ENCODE measurements around the gene AK2.
"Not testable (repeated sequence)": the region's sequence is repeated elsewhere in the genome, so short reads cannot be mapped to it uniquely, and the experiment has no call there.

Gene AK2

GRCh38 chr1:33029921-33030320 is 6.8 kb downstream of the AK2 start:
- ATAC-seq (ENCODE audit: insufficient read depth, low read depth) (no peak), DNase-seq (no peak)
- H3K4me2 ChIP-seq (ENCODE audit: insufficient read depth, low read length) = no peak overlapping the region
- peaks cover 74% of the 10 kb centered on the region for H3K36me3 ChIP-seq (ENCODE audit: insufficient read depth, low read length)
- H3K9me3 ChIP-seq (ENCODE audit: insufficient read depth, low read length, severe bottlenecking) = no peaks in the 10 kb centered on the region
- H3K79me2 ChIP-seq (ENCODE audit: insufficient read depth, low read length) = peaks cover 94% of the 10 kb centered on the region
- no peak for TF ChIP-seq EZH2 (IDR thresholded peaks at IDR 0.05; ENCODE audit: borderline replicate concordance, low read depth, low read length, severe bottlenecking)
- no peak for TF ChIP-seq CTCF (IDR thresholded peaks at IDR 0.05; ENCODE audit: borderline replicate concordance, extremely low read depth, low read length, poor library complexity, severe bottlenecking)
- peaks cover 21% of the 10 kb centered on the region for H3K4me1 ChIP-seq (ENCODE audit: insufficient read depth, low read length)
- no peak overlapping the region for H2AFZ ChIP-seq (ENCODE audit: low read depth, low read length)
- H4K20me1 ChIP-seq (ENCODE audit: insufficient read depth, low read length) = peaks cover 75% of the 10 kb centered on the region
- H3K9ac ChIP-seq (ENCODE audit: low read depth, low read length) = no peak overlapping the region
- no peak overlapping the region for H3K27ac ChIP-seq (ENCODE audit: low read length)
- H3K27me3 ChIP-seq (ENCODE audit: insufficient read depth, low read length, poor library complexity) = no peaks in the 10 kb centered on the region
- H3K4me3 ChIP-seq (ENCODE audit: low read depth in 1 of 2, low read length in 2 of 2) = no peak overlapping the region

- H3K4me3 ChIP-seq (ENCODE audit: low read depth in 1 of 2, low read length in 2 of 2) = no peak overlapping the region
- peaks cover 14% of the 10 kb centered on the region; the same call in 1 of the 2 replicates for H3K4me1 ChIP-seq (ENCODE audit: insufficient read depth, low read length)
- no peak overlapping the region for H3K4me2 ChIP-seq (ENCODE audit: insufficient read depth, low read length)
- H2AFZ ChIP-seq (ENCODE audit: low read depth, low read length) = no peak overlapping the region
- peaks cover 94% of the 10 kb centered on the region for H3K79me2 ChIP-seq (ENCODE audit: insufficient read depth, low read length)
- H3K27ac ChIP-seq (ENCODE audit: low read length) = no peak overlapping the region
- H3K36me3 ChIP-seq (ENCODE audit: insufficient read depth, low read length) = peaks cover 74% of the 10 kb centered on the region
- H3K27me3 ChIP-seq (ENCODE audit: insufficient read depth, low read length, poor library complexity) = no peaks in the 10 kb centered on the region
- TF ChIP-seq EZH2 (IDR thresholded peaks at IDR 0.05; ENCODE audit: borderline replicate concordance, low read depth, low read length, severe bottlenecking) = no peak
- no peak for TF ChIP-seq CTCF (IDR thresholded peaks at IDR 0.05; ENCODE audit: borderline replicate concordance, extremely low read depth, low read length, poor library complexity, severe bottlenecking)
- H3K9ac ChIP-seq (ENCODE audit: low read depth, low read length) = no peak overlapping the region
- H4K20me1 ChIP-seq (ENCODE audit: insufficient read depth, low read length) = peaks cover 74% of the 10 kb centered on the region
- ATAC-seq (ENCODE audit: insufficient read depth, low read depth) = no peak
- no peak for DNase-seq
- H3K9me3 ChIP-seq (ENCODE audit: insufficient read depth, low read length, severe bottlenecking) = no peaks in the 10 kb centered on the region
Measured at GRCh38 chr1:33029209-33029608, 7.5 kb downstream of the AK2 start.

- no peak for ATAC-seq (ENCODE audit: insufficient read depth, low read depth)
- H3K4me3 ChIP-seq (ENCODE audit: low read depth in 1 of 2, low read length in 2 of 2) = no peak overlapping the region
- H3K27me3 ChIP-seq (ENCODE audit: insufficient read depth, low read length, poor library complexity) = no peaks in the 10 kb centered on the region
- peaks cover 67% of the 10 kb centered on the region for H3K79me2 ChIP-seq (ENCODE audit: insufficient read depth, low read length)
- H3K4me1 ChIP-seq (ENCODE audit: insufficient read depth, low read length) = no peaks in the 10 kb centered on the region
- TF ChIP-seq CTCF (IDR thresholded peaks at IDR 0.05; ENCODE audit: borderline replicate concordance, extremely low read depth, low read length, poor library complexity, severe bottlenecking) (no peak), EZH2 (IDR thresholded peaks at IDR 0.05; ENCODE audit: borderline replicate concordance, low read depth, low read length, severe bottlenecking) (no peak)
- no peaks in the 10 kb centered on the region for H3K9me3 ChIP-seq (ENCODE audit: insufficient read depth, low read length, severe bottlenecking)
- H4K20me1 ChIP-seq (ENCODE audit: insufficient read depth, low read length) = peaks cover 67% of the 10 kb centered on the region
- DNase-seq = no peak
- H3K4me2 ChIP-seq (ENCODE audit: insufficient read depth, low read length) = no peak overlapping the region
- no peak overlapping the region for H3K9ac ChIP-seq (ENCODE audit: low read depth, low read length)
- no peak overlapping the region for H3K27ac ChIP-seq (ENCODE audit: low read length)
- H2AFZ ChIP-seq (ENCODE audit: low read depth, low read length) = no peak overlapping the region
- peaks cover 79% of the 10 kb centered on the region for H3K36me3 ChIP-seq (ENCODE audit: insufficient read depth, low read length)
Measured at GRCh38 chr1:33025761-33026160, 10.9 kb downstream of the AK2 start.

- Histone ChIP-seq H3K9ac (ENCODE audit: low read depth, low read length) (no peak overlapping the region), H3K9me3 (ENCODE audit: insufficient read depth, low read length, severe bottlenecking) (no peaks in the 10 kb centered on the region), H3K79me2 (ENCODE audit: insufficient read depth, low read length) (peaks cover 61% of the 10 kb centered on the region), H3K36me3 (ENCODE audit: insufficient read depth, low read length) (peaks cover 79% of the 10 kb centered on the region), H4K20me1 (ENCODE audit: insufficient read depth, low read length) (peaks cover 61% of the 10 kb centered on the region), H3K27ac (ENCODE audit: low read length) (no peak overlapping the region), H3K4me1 (ENCODE audit: insufficient read depth, low read length) (no peaks in the 10 kb centered on the region), H3K27me3 (ENCODE audit: insufficient read depth, low read length, poor library complexity) (no peaks in the 10 kb centered on the region), H3K4me2 (ENCODE audit: insufficient read depth, low read length) (no peak overlapping the region), H3K4me3 (ENCODE audit: low read depth in 1 of 2, low read length in 2 of 2) (no peak overlapping the region), H2AFZ (ENCODE audit: low read depth, low read length) (no peak overlapping the region)
- ATAC-seq (ENCODE audit: insufficient read depth, low read depth) (no peak), DNase-seq (no peak)
- TF ChIP-seq EZH2 (IDR thresholded peaks at IDR 0.05; ENCODE audit: borderline replicate concordance, low read depth, low read length, severe bottlenecking) (no peak), CTCF (IDR thresholded peaks at IDR 0.05; ENCODE audit: borderline replicate concordance, extremely low read depth, low read length, poor library complexity, severe bottlenecking) (no peak)
Measured at GRCh38 chr1:33025180-33025569, 11.5 kb downstream of the AK2 start.

GRCh38 chr1:33024430-33025179 is 12.1 kb downstream of the AK2 start:
- H2AFZ ChIP-seq (ENCODE audit: low read depth, low read length); H3K9ac ChIP-seq (ENCODE audit: low read depth, low read length); DNase-seq; H3K9me3 ChIP-seq (ENCODE audit: insufficient read depth, low read length, severe bottlenecking); H3K4me2 ChIP-seq (ENCODE audit: insufficient read depth, low read length); ATAC-seq (ENCODE audit: insufficient read depth, low read depth); H3K4me3 ChIP-seq (ENCODE audit: low read depth in 1 of 2, low read length in 2 of 2); H3K4me1 ChIP-seq (ENCODE audit: insufficient read depth, low read length); H3K27me3 ChIP-seq (ENCODE audit: insufficient read depth, low read length, poor library complexity); H3K27ac ChIP-seq (ENCODE audit: low read length): not testable (repeated sequence)
- Histone ChIP-seq H4K20me1 (ENCODE audit: insufficient read depth, low read length) (peaks cover 55% of the 10 kb centered on the region), H3K36me3 (ENCODE audit: insufficient read depth, low read length) (peaks cover 79% of the 10 kb centered on the region), H3K79me2 (ENCODE audit: insufficient read depth, low read length) (peaks cover 55% of the 10 kb centered on the region)
